Hematopoietic multipotent progenitor cell treated with erythropoietin and hydrocortisone succinate and interleukin-3 and kit ligand, for 15 days (in vitro differentiated cells): Measurements from ENCODE around the gene MTMR12.
"Not testable (repeated sequence)": the region's sequence is repeated elsewhere in the genome, so short reads cannot be mapped to it uniquely, and the experiment has no call there.

Source experiments
- DNase-seq: peaks from one replicate; pipeline ENCODE4 v3.0.0-alpha.2; 2015; ENCODE audit warnings: low spot score

Gene MTMR12

GRCh38 chr5:32325616-32326015 lies 12.9 kb upstream of the MTMR12 start:
- DNase-seq: no peak

- no peak for DNase-seq
Observed at GRCh38 chr5:32325062-32325461, 12.3 kb upstream of the MTMR12 start.

- no peak for DNase-seq
Observed at GRCh38 chr5:32323741-32324140, 11.0 kb upstream of the MTMR12 start.

GRCh38 chr5:32322882-32323281 lies 10.1 kb upstream of the MTMR12 start:
- DNase-seq: no peak

- DNase-seq: not testable (repeated sequence)
Observed at GRCh38 chr5:32321787-32322186, 9.0 kb upstream of the MTMR12 start.

- no peak for DNase-seq
Observed at GRCh38 chr5:32320576-32320975, 7.8 kb upstream of the MTMR12 start.

DNA sequence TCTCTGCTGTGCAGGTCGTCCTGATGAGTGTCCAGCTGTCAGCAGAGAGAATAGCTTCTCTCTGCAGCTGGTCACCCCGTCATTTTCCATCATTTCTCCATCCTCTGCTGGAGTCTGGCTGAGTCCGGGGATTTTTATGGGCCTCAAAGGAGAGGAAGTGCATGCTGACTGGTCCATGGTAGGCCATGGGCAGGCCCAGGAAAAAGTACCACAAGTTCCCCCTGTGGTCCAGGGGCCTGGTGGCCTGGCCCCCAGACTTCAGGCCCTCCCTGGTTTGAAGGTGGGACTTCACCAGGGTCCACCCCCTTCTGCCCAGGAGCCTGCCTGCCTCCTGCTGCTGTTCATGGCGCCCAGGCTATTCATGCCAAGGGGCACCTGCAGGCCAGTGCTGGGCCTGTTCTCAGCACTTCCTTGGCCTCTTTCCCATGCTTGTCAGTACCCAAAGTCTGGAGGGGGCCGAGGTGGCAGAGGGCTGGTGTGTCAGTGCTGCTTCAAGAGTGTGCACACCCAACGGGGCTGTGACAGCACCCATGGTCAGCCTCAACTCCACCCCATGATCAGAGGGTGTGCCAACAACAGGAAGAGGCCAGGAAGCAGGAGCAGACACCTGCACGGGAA lies 7.3 kb upstream of the MTMR12 start:
- DNase-seq: no peak

DNA sequence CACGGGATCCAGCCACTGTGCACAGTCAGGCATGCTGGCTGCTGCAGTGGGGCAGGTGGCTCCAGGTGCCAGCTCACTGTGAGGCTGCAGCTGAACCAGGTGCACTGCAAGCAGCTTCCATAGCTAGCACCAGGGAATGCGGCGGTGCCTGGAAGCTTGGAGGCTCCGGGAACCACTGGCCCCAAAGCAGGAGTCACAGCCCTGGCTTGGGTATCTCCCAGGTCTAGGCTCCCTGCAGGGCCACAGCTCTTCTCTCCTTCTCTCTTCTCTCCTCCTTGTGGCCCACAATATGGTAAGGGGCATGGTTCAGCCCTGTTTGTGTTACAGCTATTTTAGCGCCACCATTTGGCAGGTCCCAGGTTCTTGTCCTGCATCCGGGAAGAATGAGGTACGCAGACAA lies 6.7 kb upstream of the MTMR12 start:
- no peak for DNase-seq

- DNase-seq: no peak
Observed at GRCh38 chr5:32317041-32317440, 4.3 kb upstream of the MTMR12 start.

- no peak for DNase-seq
Observed at GRCh38 chr5:32315221-32316014, 2.7 kb upstream of the MTMR12 start.

- no peak for DNase-seq
Observed at GRCh38 chr5:32314658-32315057, 1.9 kb upstream of the MTMR12 start.

- not testable (repeated sequence) for DNase-seq
Observed at GRCh38 chr5:32314152-32314488, 1.4 kb upstream of the MTMR12 start.

DNA sequence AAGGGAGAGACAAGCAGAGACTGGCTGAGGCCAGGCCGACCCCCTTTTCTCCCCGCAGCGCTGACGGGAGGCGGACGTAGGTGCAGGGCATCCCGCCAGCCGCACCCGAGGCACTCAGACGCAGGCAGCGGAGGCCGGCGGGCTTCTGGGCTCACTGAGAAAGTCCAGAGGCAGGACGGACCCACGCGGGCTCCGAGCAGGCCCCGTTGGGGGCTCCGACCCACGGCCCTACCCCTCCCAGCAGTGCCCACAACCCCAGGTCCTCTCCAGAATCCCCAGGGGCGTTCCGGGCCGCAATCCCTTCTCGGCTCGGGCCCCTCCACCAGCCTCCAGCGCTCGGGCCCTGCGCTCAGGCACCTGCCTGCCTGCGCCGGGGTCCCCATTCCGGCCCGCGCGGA lies 543 bp downstream of the MTMR12 start:
- peak; percentile 53 for DNase-seq

DNA sequence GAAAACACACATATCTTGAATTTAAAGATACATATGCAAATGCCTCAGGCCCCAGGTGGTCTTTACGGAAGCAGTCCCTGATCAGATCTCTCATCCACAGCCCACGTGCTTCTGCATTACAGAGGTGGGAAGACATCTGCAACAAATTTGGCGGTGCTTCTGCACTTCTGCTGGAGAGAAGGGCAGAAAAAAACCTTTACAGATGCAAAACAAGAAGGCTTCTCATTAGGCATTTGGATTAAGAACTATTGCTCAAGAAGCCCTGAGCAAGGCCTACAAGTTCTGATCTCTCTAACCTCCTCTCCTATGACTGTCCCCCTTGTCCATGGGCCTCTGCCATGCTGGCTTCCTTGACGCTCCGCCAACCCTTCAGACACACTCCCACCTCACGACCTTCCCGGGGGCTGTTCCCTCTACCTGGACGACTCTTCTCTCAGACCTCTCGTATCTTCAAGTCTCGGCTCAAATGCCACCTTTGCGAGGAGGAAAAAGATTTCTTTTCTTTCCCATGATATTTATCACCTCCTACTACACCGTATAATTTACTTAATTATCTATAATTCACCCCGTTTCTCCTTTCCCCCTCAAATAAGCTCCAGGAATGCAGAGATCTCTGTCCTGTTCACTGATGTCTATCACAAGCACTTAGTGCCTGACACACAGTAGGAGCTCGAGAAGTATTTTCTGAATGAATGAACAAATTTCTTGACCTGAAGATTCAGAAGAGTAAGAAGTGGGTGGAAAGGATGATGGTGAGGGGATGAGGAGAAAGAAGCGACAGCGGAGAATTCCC lies 1.1 kb downstream of the MTMR12 start:
- DNase-seq: no peak

DNA sequence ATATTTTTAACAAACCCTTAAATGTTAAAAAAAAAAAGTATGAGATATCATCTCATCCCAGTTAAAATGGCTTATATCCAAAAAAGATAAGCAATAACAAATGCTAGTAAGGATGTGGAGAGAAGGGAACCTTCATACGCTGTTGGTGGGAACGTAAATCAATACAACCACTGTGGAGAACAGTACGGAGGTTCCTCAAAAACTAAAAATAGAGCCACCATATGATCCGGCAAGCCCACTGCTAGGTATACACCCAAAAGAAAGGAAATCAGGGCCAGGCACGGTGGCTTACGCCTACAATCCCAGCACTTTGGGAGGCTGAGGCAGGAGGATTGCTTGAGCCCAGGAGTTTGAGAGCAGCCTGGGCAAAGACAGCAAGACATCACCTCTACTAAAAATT lies 3.0 kb downstream of the MTMR12 start:
- no peak for DNase-seq

- DNase-seq: no peak
Observed at GRCh38 chr5:32308946-32309345, 3.8 kb downstream of the MTMR12 start.

DNA sequence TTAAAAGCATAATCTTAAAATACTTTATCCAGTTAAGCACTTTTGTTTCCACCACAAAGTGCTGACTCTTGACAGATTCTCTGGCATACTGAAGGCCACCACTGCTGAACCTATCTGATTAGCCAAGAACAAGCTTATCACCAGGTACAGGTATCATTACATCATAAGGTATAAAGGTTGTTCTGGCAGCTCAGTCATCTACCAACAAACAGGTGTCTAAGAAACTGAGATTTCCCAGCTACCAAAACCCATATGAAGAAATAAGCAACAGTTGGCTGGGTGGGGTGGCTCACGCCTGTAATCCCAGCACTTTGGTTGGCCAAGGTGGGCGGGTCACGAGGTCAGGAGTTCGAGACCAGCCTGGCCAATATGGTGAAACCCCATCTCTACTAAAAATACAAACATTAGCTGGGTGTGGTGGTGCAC lies 5.0 kb downstream of the MTMR12 start:
- DNase-seq: no peak

DNA sequence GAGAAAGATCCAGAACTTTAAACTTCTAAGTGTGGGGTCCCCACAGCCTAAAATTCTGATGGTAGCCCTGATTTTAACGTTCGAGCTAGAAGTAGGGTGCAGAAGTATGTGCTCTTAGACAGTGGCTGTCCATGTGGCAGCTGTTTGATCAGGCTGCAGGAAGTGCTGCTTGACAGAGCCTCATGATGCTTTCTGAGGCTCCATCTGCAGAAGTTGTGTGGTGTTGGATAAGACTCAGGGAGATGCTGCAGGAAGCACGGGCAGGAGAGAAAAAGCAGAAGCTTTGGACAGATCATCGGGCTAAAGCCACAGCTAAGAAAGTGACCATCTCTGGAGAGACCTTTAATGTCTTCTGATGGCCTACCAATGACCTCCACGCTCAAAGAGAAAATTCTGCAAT lies 8.1 kb downstream of the MTMR12 start:
- DNase-seq: no peak

DNA sequence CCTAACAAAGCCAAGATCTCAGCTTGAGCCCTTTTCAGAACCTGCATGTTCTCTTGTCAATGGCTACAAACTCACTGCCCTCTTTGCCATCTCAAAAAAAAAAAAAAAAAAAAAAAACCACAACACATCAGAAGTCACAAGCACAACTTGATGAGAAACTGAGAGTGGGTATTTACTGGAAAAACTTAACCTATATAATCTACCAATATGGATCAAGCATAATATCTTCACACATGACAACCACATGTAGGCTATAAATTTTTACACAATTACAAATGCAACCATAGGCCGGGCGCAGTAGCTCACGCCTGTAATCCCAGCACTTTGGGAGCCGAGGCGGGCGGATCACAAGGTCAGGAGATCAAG lies 9.0 kb downstream of the MTMR12 start:
- no peak for DNase-seq

GRCh38 chr5:32302835-32303754 lies 9.6 kb downstream of the MTMR12 start:
- DNase-seq: no peak

DNA sequence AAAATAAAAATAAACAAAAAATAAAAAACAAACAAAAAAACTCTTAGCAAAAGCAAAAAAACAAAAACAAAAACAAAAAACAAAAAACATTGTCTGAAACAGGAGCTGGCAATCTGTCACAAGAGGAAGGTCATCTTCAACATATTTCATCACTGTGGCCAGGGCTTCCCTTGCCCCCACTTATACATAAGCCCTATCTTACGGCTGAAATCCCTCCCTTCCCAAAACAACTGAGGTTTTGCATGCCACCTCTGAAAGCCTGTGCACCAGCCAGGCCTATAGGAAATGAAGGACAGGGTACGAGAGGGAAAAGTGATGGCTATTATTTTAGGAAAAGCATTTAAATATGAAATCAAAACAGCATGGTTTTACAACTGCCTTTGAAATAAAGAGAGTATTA lies 10.8 kb downstream of the MTMR12 start:
- DNase-seq: no peak

DNA sequence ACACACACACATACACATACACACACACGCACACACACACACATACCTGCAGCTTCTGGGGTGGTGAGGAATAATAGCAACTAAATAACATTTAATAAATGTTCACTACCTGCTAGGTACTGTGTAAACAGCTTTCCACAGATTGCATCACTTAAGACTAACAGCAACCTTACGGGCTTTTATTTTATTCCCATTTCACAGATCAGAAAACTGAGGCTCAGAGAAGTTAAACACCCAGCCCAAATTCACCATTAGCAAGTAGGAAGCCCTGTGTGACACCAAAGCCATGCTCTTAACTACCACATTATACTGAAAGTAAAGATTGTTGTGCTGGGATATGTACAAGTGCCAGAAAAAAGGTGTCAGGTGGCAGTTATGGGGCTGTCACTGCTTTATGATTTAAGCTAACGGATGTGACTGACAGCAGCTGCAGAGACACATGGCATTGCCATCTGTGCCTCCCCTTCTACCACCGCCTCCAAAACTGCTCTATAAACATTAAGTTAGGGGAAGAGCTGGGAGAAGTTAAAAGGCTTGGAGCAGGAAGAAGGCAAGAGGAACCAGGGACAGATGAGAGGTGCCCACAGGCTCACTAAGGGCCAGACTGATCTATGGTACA lies 13.6 kb downstream of the MTMR12 start:
- DNase-seq: no peak
